Upper lobe of left lung (tissue), 6 donors: ENCODE data around the gene USP24. TPM values are rescaled to one million over a fixed set of nuclear protein-coding genes. Genes with fewer than 3 reads are reported as not detected.

Experiments
- ATAC-seq, 2 donors: fragments of 200-7000 bp; cut with Tn5 transposase; one replicate each; pipeline ENCODE4 v1.9.1; 2022; ENCODE audit warnings: mild to moderate bottlenecking in 2 of 2, moderate library complexity in 2 of 2; ENCODE audit not compliant: low FRiP score in 2 of 2
- DNase-seq, 2 donors: peaks; one replicate each; pipeline ENCODE4 v3.0.0-alpha.2; 2019 to 2020
- H3K27ac ChIP-seq, 4 donors: fragments of 200-600 bp; sonication (generic); one replicate each; pipeline ENCODE4 v1.5.1; 2016 to 2019
- H3K27me3 ChIP-seq, 4 donors: fragments of 200-600 bp; sonication (generic); one replicate each; pipeline ENCODE4 v1.5.1; 2017 to 2019
- H3K36me3 ChIP-seq, 4 donors: fragments of 200-600 bp; sonication (generic); one replicate each; pipeline ENCODE4 v1.5.1; 2016 to 2019
- H3K4me1 ChIP-seq, 4 donors: fragments of 200-600 bp; sonication (generic); one replicate each; pipeline ENCODE4 v1.5.1; 2018 to 2019
- H3K4me3 ChIP-seq, 4 donors: fragments of 200-600 bp; sonication (generic); one replicate each; pipeline ENCODE4 v1.5.1; 2017 to 2019; ENCODE audit warnings: mild to moderate bottlenecking in 2 of 4, moderate library complexity in 1 of 4
- H3K9me3 ChIP-seq, 4 donors: fragments of 200-600 bp; sonication (generic); one replicate each; pipeline ENCODE4 v1.5.1; 2018 to 2019
- CTCF ChIP-seq, 6 experiments: fragments of 450-650 bp in 4 of 6; fragments of 200-600 bp in 2 of 6; sonication (generic) in 2 of 6; IDR thresholded peaks; one replicate each; pipeline ENCODE4 v1.5.1; 2016 to 2019; ENCODE audit warnings: antibody characterized with exemption in 6 of 6
- EP300 ChIP-seq, 4 donors: sonication (generic); formaldehyde crosslinking; IDR thresholded peaks; one replicate each; pipeline ENCODE4 v1.5.1; 2017; ENCODE audit warnings: antibody characterized with exemption in 4 of 4, control low read depth in 2 of 4
- POLR2A ChIP-seq, 4 donors: fragments of 450-650 bp; IDR thresholded peaks; one replicate each; pipeline ENCODE4 v1.5.1; 2016 to 2017; ENCODE audit warnings: antibody characterized with exemption in 4 of 4, mild to moderate bottlenecking in 2 of 4
- POLR2AphosphoS5 ChIP-seq, 2 donors: sonication (generic); formaldehyde crosslinking; IDR thresholded peaks; one replicate each; pipeline ENCODE4 v1.5.1; 2017; ENCODE audit warnings: antibody characterized with exemption in 2 of 2
- WGBS, 2 donors: methylation state at CpG; one replicate each; pipeline ENCODE4 v1.1.5; 2017 to 2018; 5-methylcytosine and 5-hydroxymethylcytosine counted together
- total RNA-seq, 6 donors: library from RNA; depleted of rRNA in 4 of 6; stranded (reverse); fragments of >200 nt in 4 of 6; gene quantifications; one replicate each; pipeline versions ENCODE4 v1.1.0 to v1.2.1, GENCODE V29; 2016 to 2021
- donor health status: DM: no; HTN: no; CAD: no; lungs with moderate emphysema.
- donor health status: DM: no; HTN: yes; CAD: no; lungs with severe emphysema.

The USP24 gene
- total RNA-seq, 6 donors from 2014 or later, result 31.9 to 57.6 (median 41.9) TPM

GRCh38 chr1:55067022-55067778 is 148.0 kb downstream of the USP24 start:
- DNase-seq, result no peak

GRCh38 chr1:55065648-55066047 is 149.5 kb downstream of the USP24 start:
- Histone ChIP-seq H3K9me3 (no peaks in the 10 kb centered on the region), H3K4me1 (peaks cover 12 to 20% (median 18%) of the 10 kb centered on the region in 4 donors), H3K36me3 (peaks cover 15 to 50% (median 37%) of the 10 kb centered on the region in 4 donors), H3K4me3 (no peak overlapping the region), H3K27me3 (no peaks in the 10 kb centered on the region), H3K27ac (peak overlapping the region in 1 of 4 donors; percentile 33)
- ATAC-seq (no peak), DNase-seq (no peak)
- TF ChIP-seq CTCF (IDR thresholded peaks at IDR 0.05), result no peak
- TF ChIP-seq EP300 (IDR thresholded peaks at IDR 0.05), result no peak
- no peak for TF ChIP-seq POLR2A (IDR thresholded peaks at IDR 0.05)
- TF ChIP-seq POLR2AphosphoS5 (IDR thresholded peaks at IDR 0.05), result no peak
- 88 to 96% methylated on average over 4 of the region's 4 CpGs for WGBS, 2 donors

More at GRCh38 chr1:55067022-55067778, 148.0 kb downstream of the USP24 start:
- peaks cover 12 to 20% (median 18%) of the 10 kb centered on the region in 4 donors for H3K4me1 ChIP-seq
- no peaks in the 10 kb centered on the region for H3K27me3 ChIP-seq
- peaks cover 22 to 65% (median 49%) of the 10 kb centered on the region in 4 donors for H3K36me3 ChIP-seq
- no peaks in the 10 kb centered on the region for H3K9me3 ChIP-seq
- WGBS, 2 donors, result 87 to 94% methylated on average over 17 of the region's 17 CpGs
- ATAC-seq, result no peak
- no peak overlapping the region for H3K27ac ChIP-seq
- no peak overlapping the region for H3K4me3 ChIP-seq
- TF ChIP-seq POLR2A (IDR thresholded peaks at IDR 0.05), result no peak
- TF ChIP-seq EP300 (IDR thresholded peaks at IDR 0.05), result no peak
- TF ChIP-seq CTCF (IDR thresholded peaks at IDR 0.05), result no peak
- no peak for TF ChIP-seq POLR2AphosphoS5 (IDR thresholded peaks at IDR 0.05)

GRCh38 chr1:55064861-55065263 is 150.3 kb downstream of the USP24 start:
- TF ChIP-seq POLR2AphosphoS5 (IDR thresholded peaks at IDR 0.05), result peak; percentile 14 to 53
- peak in 1 of 4 donors; percentile 13 for TF ChIP-seq EP300 (IDR thresholded peaks at IDR 0.05)
- TF ChIP-seq CTCF (IDR thresholded peaks at IDR 0.05), result no peak
- TF ChIP-seq POLR2A (IDR thresholded peaks at IDR 0.05), result no peak
- ATAC-seq, result peak; percentile 45 to 83
- DNase-seq, result no peak
- WGBS, 2 donors, result 39 to 47% methylated on average over 2 of the region's 2 CpGs
- Histone ChIP-seq H3K27ac (no peak overlapping the region), H3K9me3 (no peaks in the 10 kb centered on the region), H3K36me3 (peaks cover 15 to 42% (median 30%) of the 10 kb centered on the region in 4 donors), H3K4me3 (no peak overlapping the region), H3K27me3 (no peaks in the 10 kb centered on the region), H3K4me1 (peaks cover 12 to 20% (median 18%) of the 10 kb centered on the region in 4 donors)

DNA sequence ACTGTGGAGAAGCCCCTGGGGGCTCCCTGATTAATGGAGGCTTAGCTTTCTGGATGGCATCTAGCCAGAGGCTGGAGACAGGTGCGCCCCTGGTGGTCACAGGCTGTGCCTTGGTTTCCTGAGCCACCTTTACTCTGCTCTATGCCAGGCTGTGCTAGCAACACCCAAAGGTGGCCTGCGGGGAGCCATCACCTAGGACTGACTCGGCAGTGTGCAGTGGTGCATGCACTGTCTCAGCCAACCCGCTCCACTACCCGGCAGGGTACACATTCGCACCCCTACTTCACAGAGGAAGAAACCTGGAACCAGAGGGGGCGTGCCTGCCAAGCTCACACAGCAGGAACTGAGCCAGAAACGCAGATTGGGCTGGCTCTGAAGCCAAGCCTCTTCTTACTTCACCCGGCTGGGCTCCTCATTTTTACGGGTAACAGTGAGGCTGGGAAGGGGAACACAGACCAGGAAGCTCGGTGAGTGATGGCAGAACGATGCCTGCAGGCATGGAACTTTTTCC is 151.0 kb downstream of the USP24 start:
- DNase-seq (no peak), ATAC-seq (peak in 1 of 2 donors; percentile 1)
- H3K4me1 ChIP-seq, result peaks cover 12 to 20% (median 18%) of the 10 kb centered on the region in 4 donors
- no peak overlapping the region for H3K4me3 ChIP-seq
- no peaks in the 10 kb centered on the region for H3K27me3 ChIP-seq
- H3K27ac ChIP-seq, result peak overlapping the region in 1 of 4 donors; percentile 13
- 41 to 55% methylated on average over 2 to 12 of the region's 12 CpGs for WGBS, 2 donors
- no peaks in the 10 kb centered on the region for H3K9me3 ChIP-seq
- peaks cover 15 to 34% (median 26%) of the 10 kb centered on the region in 4 donors for H3K36me3 ChIP-seq
- no peak for TF ChIP-seq EP300 (IDR thresholded peaks at IDR 0.05)
- no peak for TF ChIP-seq POLR2AphosphoS5 (IDR thresholded peaks at IDR 0.05)
- TF ChIP-seq POLR2A (IDR thresholded peaks at IDR 0.05), result no peak
- TF ChIP-seq CTCF (IDR thresholded peaks at IDR 0.05), result no peak
